Measurements from ENCODE around the gene RIC1.
A peak's percentile ranks its signal among the peaks of the same experiment; 100 is the strongest.
"Not testable (repeated sequence)": the region's sequence is repeated elsewhere in the genome, so short reads cannot be mapped to it uniquely, and the experiment has no call there.

RIC1 gene

DNA sequence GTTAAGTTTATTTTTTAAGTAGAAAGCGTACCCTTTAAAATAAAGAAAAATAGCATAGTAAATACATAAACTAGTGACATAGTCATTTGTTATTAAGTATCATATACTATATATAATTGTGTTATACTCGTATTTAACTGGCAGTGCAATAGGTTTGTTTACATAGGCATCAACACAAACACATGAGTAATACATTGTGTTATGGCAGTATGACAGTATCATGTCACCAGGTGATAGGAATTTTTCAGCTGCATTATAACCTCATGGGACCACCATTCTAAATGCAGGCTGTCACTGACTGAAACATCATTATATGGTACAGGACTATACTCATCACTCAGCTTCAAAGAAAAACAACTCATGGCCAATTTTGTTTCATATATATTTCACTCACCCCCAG, 8.4 kb upstream of the RIC1 start:
- no peak overlapping the region for H3K4me3 ChIP-seq (ENCODE audit: control insufficient read depth, low read depth, low read length)
- DNase-seq (ENCODE audit: low read depth) = no peak
- TF ChIP-seq, protein P1, sequence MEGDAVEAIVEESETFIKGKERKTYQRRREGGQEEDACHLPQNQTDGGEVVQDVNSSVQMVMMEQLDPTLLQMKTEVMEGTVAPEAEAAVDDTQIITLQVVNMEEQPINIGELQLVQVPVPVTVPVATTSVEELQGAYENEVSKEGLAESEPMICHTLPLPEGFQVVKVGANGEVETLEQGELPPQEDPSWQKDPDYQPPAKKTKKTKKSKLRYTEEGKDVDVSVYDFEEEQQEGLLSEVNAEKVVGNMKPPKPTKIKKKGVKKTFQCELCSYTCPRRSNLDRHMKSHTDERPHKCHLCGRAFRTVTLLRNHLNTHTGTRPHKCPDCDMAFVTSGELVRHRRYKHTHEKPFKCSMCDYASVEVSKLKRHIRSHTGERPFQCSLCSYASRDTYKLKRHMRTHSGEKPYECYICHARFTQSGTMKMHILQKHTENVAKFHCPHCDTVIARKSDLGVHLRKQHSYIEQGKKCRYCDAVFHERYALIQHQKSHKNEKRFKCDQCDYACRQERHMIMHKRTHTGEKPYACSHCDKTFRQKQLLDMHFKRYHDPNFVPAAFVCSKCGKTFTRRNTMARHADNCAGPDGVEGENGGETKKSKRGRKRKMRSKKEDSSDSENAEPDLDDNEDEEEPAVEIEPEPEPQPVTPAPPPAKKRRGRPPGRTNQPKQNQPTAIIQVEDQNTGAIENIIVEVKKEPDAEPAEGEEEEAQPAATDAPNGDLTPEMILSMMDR (IDR thresholded peaks at IDR 0.05; ENCODE audit: control insufficient read depth, insufficient read depth, low read depth, low read length, missing control alignments) = no peak

GRCh38 chr9:5621327-5621726, 7.6 kb upstream of the RIC1 start:
- TF ChIP-seq, protein P1 (IDR thresholded peaks at IDR 0.05; ENCODE audit: control insufficient read depth, insufficient read depth, low read depth, low read length, missing control alignments) = no peak
- no peak overlapping the region for H3K4me3 ChIP-seq (ENCODE audit: control insufficient read depth, low read depth, low read length)
- DNase-seq (ENCODE audit: low read depth) = no peak

DNA sequence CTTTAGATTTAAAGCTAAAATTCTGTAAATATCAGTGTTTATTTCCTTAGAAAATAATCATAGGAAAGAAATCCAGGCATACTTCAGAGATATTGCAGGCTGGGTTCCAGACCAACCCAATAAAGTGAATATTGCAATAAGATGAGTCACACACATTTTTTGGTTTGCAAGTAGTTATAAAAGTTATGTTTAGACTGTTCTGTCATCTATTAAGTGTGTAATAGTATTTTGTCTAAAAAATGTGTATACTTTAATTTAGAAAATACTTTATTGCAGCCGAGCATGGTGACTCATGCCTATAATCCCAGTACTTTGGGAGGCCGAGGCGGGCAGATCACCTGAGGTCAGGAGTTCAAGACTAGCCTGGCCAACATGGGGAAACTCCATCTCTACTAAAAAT, 6.9 kb upstream of the RIC1 start:
- no peak overlapping the region for H3K4me3 ChIP-seq (ENCODE audit: control insufficient read depth, low read depth, low read length)
- peak; percentile 82 for DNase-seq (ENCODE audit: low read depth)
- TF ChIP-seq, protein P1 (IDR thresholded peaks at IDR 0.05; ENCODE audit: control insufficient read depth, insufficient read depth, low read depth, low read length, missing control alignments) = no peak

DNA sequence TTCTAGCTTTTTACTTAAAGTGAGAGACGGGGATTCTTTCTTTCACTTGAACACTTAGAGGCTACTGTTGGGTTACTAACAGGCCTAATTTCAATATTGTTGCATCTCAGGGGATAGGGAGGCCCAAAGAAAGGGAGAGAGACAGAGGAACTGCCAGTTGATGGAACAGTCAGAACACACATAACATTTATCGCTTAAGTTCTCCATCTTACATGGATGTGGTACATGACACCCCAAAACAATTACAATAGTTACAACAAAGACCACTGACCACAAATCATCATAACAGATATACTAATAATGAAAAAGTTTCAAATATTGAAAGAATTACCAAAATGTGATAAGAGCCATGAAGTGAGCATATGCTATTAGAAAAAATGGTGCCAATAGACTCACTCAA, 4.3 kb upstream of the RIC1 start:
- H3K4me3 ChIP-seq (ENCODE audit: control insufficient read depth, low read depth, low read length) = no peak overlapping the region
- TF ChIP-seq, protein P1 (IDR thresholded peaks at IDR 0.05; ENCODE audit: control insufficient read depth, insufficient read depth, low read depth, low read length, missing control alignments) = no peak
- no peak for DNase-seq (ENCODE audit: low read depth)

DNA sequence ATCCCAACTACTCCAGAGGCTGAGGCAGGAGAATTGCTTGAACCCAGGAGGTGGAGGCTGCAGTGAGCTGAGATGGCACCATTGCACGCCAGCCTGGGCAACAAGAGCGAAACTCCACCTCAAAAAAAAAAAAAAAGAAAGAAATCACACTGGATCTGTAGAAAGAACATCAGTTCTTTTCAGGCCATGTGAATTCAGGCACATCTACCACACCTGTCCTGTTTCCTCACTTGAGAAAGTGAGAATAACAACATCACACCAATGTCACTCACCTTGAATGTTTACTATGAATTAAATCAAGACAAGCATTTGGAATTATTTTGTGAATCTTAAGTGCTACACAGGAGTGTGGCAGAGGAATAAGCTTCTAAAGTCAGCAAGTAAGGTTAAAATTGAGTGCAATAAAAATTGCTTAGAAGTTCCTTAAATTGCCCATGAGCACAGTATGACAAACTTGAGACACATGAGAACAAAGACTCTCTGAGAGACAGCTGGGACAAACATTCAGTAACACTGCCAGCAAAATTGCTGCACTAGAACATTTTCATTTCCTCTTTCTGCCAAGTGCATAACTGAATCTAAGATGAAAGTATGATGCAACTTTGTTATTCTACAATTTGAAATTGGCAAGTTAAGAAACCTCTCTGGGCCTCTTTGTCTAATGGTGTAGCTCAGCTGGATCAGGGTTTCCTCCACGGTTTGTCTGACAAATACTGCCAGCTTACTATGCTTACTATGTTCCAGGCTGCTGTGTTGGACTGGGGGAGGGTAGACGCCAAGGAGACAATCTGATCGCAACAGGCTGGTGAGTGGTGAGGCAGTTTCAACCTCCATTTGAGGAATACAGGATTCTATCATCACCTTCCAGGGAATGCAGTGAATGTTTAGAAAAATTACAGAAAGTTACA, 1.9 kb upstream of the RIC1 start:
- TF ChIP-seq, protein P1 (IDR thresholded peaks at IDR 0.05; ENCODE audit: control insufficient read depth, insufficient read depth, low read depth, low read length, missing control alignments) = no peak
- peak overlapping the region; percentile 7 for H3K4me3 ChIP-seq (ENCODE audit: control insufficient read depth, low read depth, low read length)

DNA sequence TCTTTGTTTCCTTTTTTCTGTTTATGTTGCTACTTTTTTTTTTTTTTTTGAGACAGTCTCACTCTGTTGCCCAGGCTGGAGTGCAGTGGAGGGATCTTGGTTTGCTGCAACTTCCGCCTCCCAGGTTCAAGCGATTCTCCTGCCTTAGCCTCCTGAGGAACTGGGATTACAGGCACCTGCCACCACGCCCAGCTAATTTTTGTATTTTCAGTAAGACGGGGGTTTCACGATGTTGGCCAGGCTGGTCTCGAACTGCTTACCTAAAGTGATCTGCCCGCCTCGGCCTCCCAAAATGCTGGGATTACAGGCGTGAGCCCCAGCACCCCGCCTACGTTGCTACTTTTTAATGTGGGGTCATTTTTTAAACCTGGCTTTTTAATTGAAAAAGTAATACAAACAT, 1.2 kb upstream of the RIC1 start:
- peak overlapping the region; percentile 91 for H3K4me3 ChIP-seq (ENCODE audit: control insufficient read depth, low read depth, low read length)
- not testable (repeated sequence) for DNase-seq (ENCODE audit: low read depth)

More for the DNA sequence above, 1.9 kb upstream of the RIC1 start:
- DNase-seq (ENCODE audit: low read depth) = peak; percentile 60

DNA sequence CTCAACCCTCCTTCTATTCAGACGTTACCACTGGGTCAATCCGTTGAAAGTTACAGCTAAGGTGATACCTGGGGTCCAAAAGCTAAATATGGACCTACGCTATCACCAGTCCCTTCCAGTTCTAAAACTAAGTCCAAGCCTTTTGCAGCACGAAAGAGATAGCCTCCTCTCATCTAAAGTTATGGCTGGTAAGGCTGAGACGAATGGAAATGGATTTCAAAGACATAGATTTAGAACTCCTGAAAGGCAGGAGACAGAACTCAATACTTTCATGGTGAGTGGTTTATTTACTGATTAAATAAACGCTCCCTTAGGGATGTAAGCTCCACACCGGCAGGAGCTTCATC, 751 bp upstream of the RIC1 start:
- TF ChIP-seq, protein P1 (IDR thresholded peaks at IDR 0.05; ENCODE audit: control insufficient read depth, insufficient read depth, low read depth, low read length, missing control alignments) = no peak
- DNase-seq (ENCODE audit: low read depth) = no peak

More for the DNA sequence above, 751 bp upstream of the RIC1 start:
- peak overlapping the region; percentile 91 for H3K4me3 ChIP-seq (ENCODE audit: control insufficient read depth, low read depth, low read length)

Measured in AG09309 (cell line).